IMR-90 (cell line): Measurements from ENCODE around the gene PRODH2. TPM values are rescaled to one million over a fixed set of nuclear protein-coding genes. Genes with fewer than 3 reads are reported as not detected.
A peak's percentile ranks its signal among the peaks of the same experiment; 100 is the strongest.

Source experiments
- ATAC-seq: fragments of 200-7000 bp; cut with Tn5 transposase; 2 replicates; pipeline ENCODE4 v1.9.1; 2020; ENCODE audit warnings: low read depth, mild to moderate bottlenecking, moderate library complexity
- BruUV-seq: library from RNA; stranded (reverse); fragments of 400-500 nt; replicated peaks from 2 replicates; lab custom pipeline; 2021; lab: Mats Ljungman, UMichigan
- CTCF ChIA-PET: fragments of 300-600 bp; formaldehyde crosslinking; extraction: SDS; loops from one replicate; lab custom pipeline; 2021; ENCODE audit warnings: antibody characterized with exemption; lab: Yijun Ruan, JAX
- POLR2A ChIA-PET: fragments of 300-600 bp; sonication (Branson Sonifier 250); formaldehyde crosslinking; loops from one replicate; lab custom pipeline; 2022; ENCODE audit warnings: antibody characterized with exemption; ENCODE audit not compliant: unreplicated experiment; lab: Charles Lee
- DNase-seq: peaks from one replicate; pipeline ENCODE4 v3.0.0; 2013
- H2AFZ ChIP-seq: replicated peaks from 2 replicates; pipeline ENCODE3; 2013; ENCODE audit warnings: low read length, mild to moderate bottlenecking; ENCODE audit not compliant: poor library complexity
- H2AK5ac ChIP-seq: 2 replicates; pipeline ENCODE4 v1.6.1; 2013; ENCODE audit warnings: low read depth, low read length, inconsistent platforms
- H2AK9ac ChIP-seq: replicated peaks from 2 replicates; pipeline ENCODE3; 2013; ENCODE audit warnings: mild to moderate bottlenecking, low read depth, low read length, moderate library complexity; ENCODE audit not compliant: poor library complexity
- H2BK120ac ChIP-seq: 2 replicates; pipeline ENCODE4 v1.6.1; 2013; ENCODE audit warnings: low read depth, low read length, inconsistent platforms
- H2BK15ac ChIP-seq: 3 replicates; pipeline ENCODE4 v1.6.1; 2013; ENCODE audit warnings: low read depth, low read length, inconsistent platforms
- H2BK20ac ChIP-seq: 2 replicates; pipeline ENCODE4 v1.6.1; 2013; ENCODE audit warnings: low read depth, mild to moderate bottlenecking, inconsistent platforms, low read length, moderate library complexity
- H2BK5ac ChIP-seq: 2 replicates; pipeline ENCODE4 v1.6.1; 2013; ENCODE audit warnings: mild to moderate bottlenecking, low read depth, low read length, inconsistent platforms; ENCODE audit not compliant: poor library complexity, severe bottlenecking
- H3K14ac ChIP-seq: replicated peaks from 2 replicates; pipeline ENCODE4 v1.6.1; 2013; ENCODE audit warnings: low read depth, low read length, inconsistent platforms
- H3K18ac ChIP-seq: 2 replicates; pipeline ENCODE4 v1.6.1; 2013; ENCODE audit warnings: low read depth, low read length, control low read depth
- H3K23ac ChIP-seq: 2 replicates; pipeline ENCODE4 v1.6.1; 2013; ENCODE audit warnings: low read depth, low read length, inconsistent platforms
- H3K27ac ChIP-seq: 2 replicates; pipeline ENCODE4 v1.5.1; 2013; ENCODE audit warnings: mild to moderate bottlenecking, control low read depth, low read length; ENCODE audit not compliant: insufficient read depth
- H3K27me3 ChIP-seq: 2 replicates; pipeline ENCODE4 v1.6.1; 2013; ENCODE audit warnings: low read length; ENCODE audit not compliant: control insufficient read depth, insufficient read depth
- H3K36me3 ChIP-seq: 2 replicates; pipeline ENCODE4 v1.6.1; 2013; ENCODE audit warnings: low read length, mixed read lengths; ENCODE audit not compliant: control insufficient read depth, insufficient read depth
- H3K4ac ChIP-seq: 2 replicates; pipeline ENCODE4 v1.6.1; 2013; ENCODE audit warnings: low read depth, low read length, inconsistent platforms
- H3K4me1 ChIP-seq: 2 replicates; pipeline ENCODE4 v1.6.1; 2013; ENCODE audit warnings: low read length, mixed read lengths; ENCODE audit not compliant: control insufficient read depth, insufficient read depth
- H3K4me2 ChIP-seq: 2 replicates; pipeline ENCODE4 v1.6.1; 2013; ENCODE audit warnings: low read depth, mild to moderate bottlenecking, control low read depth, low read length, moderate library complexity
- H3K4me3 ChIP-seq: 2 replicates; pipeline ENCODE4 v1.5.1; 2013; ENCODE audit warnings: low read depth, mild to moderate bottlenecking, control low read depth, low read length, moderate library complexity; ENCODE audit not compliant: insufficient read depth
- H3K56ac ChIP-seq: 2 replicates; pipeline ENCODE4 v1.6.1; 2013; ENCODE audit warnings: low read length, inconsistent platforms; ENCODE audit not compliant: insufficient read depth; ENCODE audit errors: extremely low read depth
- H3K79me1 ChIP-seq, 2 experiments: 2 replicates each; pipeline ENCODE4 v1.6.1; 2013; ENCODE audit warnings: low read length in 2 of 2, inconsistent platforms in 1 of 2, low read depth in 1 of 2
- H3K9ac ChIP-seq: 2 replicates; pipeline ENCODE4 v1.6.1; 2013; ENCODE audit warnings: low read depth, low read length, control low read depth
- H3K9me1 ChIP-seq: 2 replicates; pipeline ENCODE4 v1.6.1; 2013; ENCODE audit warnings: low read length, inconsistent platforms; ENCODE audit not compliant: insufficient read depth
- H3K9me3 ChIP-seq: 2 replicates; pipeline ENCODE4 v1.6.1; 2013; ENCODE audit warnings: low read length; ENCODE audit not compliant: control insufficient read depth, insufficient read depth
- H4K20me1 ChIP-seq: 2 replicates; pipeline ENCODE4 v1.6.1; 2013; ENCODE audit warnings: low read length, inconsistent platforms; ENCODE audit not compliant: insufficient read depth
- H4K5ac ChIP-seq: 2 replicates; pipeline ENCODE4 v1.6.1; 2013; ENCODE audit warnings: mild to moderate bottlenecking, low read depth, low read length, control low read depth
- H4K8ac ChIP-seq, 2 experiments: 2 replicates each; pipeline ENCODE4 v1.6.1; 2013; ENCODE audit warnings: low read depth in 2 of 2, low read length in 2 of 2, control low read depth in 1 of 2, inconsistent platforms in 1 of 2
- H4K91ac ChIP-seq: 2 replicates; pipeline ENCODE4 v1.6.1; 2013; ENCODE audit warnings: low read depth, low read length, inconsistent platforms; ENCODE audit not compliant: insufficient read depth
- CHD1 ChIP-seq: IDR thresholded peaks from 2 replicates; pipeline ENCODE4 v1.6.1; 2012; ENCODE audit warnings: low read depth, low read length, improper control_type of control experiment
- NFE2L2 ChIP-seq: fragments of 150-350 bp; IDR thresholded peaks from 2 replicates; pipeline ENCODE4 v1.6.1; 2016; ENCODE audit warnings: low read depth, mild to moderate bottlenecking, low read length
- POLR2A ChIP-seq: IDR thresholded peaks from 2 replicates; pipeline ENCODE4 v1.6.1; 2012; ENCODE audit warnings: mild to moderate bottlenecking, low read depth, low read length
- RCOR1 ChIP-seq: IDR thresholded peaks from 2 replicates; pipeline ENCODE4 v1.6.1; 2012; ENCODE audit warnings: mild to moderate bottlenecking, low read length, improper control_type of control experiment; ENCODE audit not compliant: insufficient replicate concordance
- SMC3 ChIP-seq: fragments of 150-350 bp; IDR thresholded peaks from 2 replicates; pipeline ENCODE4 v1.6.1; 2016; ENCODE audit warnings: low read depth, mild to moderate bottlenecking, antibody characterized with exemption, low read length, moderate library complexity
- USF2 ChIP-seq: fragments of 150-350 bp; IDR thresholded peaks from 2 replicates; pipeline ENCODE4 v1.6.1; 2017; ENCODE audit warnings: mild to moderate bottlenecking, antibody characterized with exemption, low read length, low read depth
- WGBS, 2 experiments: methylation state at CpG; one replicate each; pipeline versions ENCODE4 v1.1.5 to v1.1.7; 2013; ENCODE audit warnings: missing lambda C conversion rate in 2 of 2; ENCODE audit not compliant: insufficient read length in 1 of 2; ENCODE audit errors: extremely low coverage in 2 of 2; 5-methylcytosine and 5-hydroxymethylcytosine counted together
- dilution Hi-C: fragments of 300-500 bp; cut with HindIII; formaldehyde crosslinking; loops from one replicate; pipeline ENCODE4 v1.14.3; 2018; ENCODE audit warnings: low sequenced_read_pairs; ENCODE audit not compliant: unreplicated experiment
- in situ Hi-C: fragments of 300-500 bp; cut with MboI; formaldehyde crosslinking; loops from 3 replicates; pipeline ENCODE4 v1.14.3; 2019; ENCODE audit warnings: low sequenced_read_pairs, inconsistent platforms, mixed read lengths
- intact Hi-C: fragments of 100-400 bp; cut with micrococcal nuclease; formaldehyde crosslinking; loops from 2 replicates; pipeline ENCODE4 v1.10.0; 2022
- polyA plus RNA-seq, 3 experiments: library from polyadenylated mRNA; depleted of rRNA; stranded (reverse); fragments of >200 nt; gene quantifications; 2 replicates each; pipeline ENCODE4 v1.2.3, GENCODE V29; 2012; ENCODE audit warnings: low replicate concordance in 1 of 3
- total RNA-seq: library from RNA; depleted of rRNA; stranded (reverse); fragments of >200 nt; gene quantifications from 2 replicates; pipeline ENCODE4 v1.2.3, GENCODE V29; 2012

PRODH2 gene
- total and polyA plus RNA-seq, 2 of the 4 experiments (the other 2 are of a cell fraction), result not detected

GRCh38 chr19:35756377-35757230 lies 56.0 kb downstream of the PRODH2 start, which contains the start of gene HSPB6:
HSPB6 (minus strand) TSS chr19:35757029; CDS start chr19:35757008, 21 bp downstream.
- dilution Hi-C loops, result no loop called here
- H3K9ac ChIP-seq, result peak within 1 kb of the TSS; percentile 90
- peak within 1 kb of the TSS; percentile 78 to 94 for H4K8ac ChIP-seq
- peak within 1 kb of the TSS; percentile 96 for H2BK5ac ChIP-seq
- peak within 1 kb of the TSS; percentile 97 for H3K27ac ChIP-seq
- ChIA-PET CTCF (interaction anchor here (0.6 kb wide), 1 partner anchor 175 kb away, joined by 3 read pairs; no protein-coding TSS in a partner anchor), POLR2A (interaction anchor here (0.6 to 1.0 kb wide), 2 partner anchors 9 to 488 kb away, joined by 4 to 5 read pairs; partner anchors contain the start of gene LIN37)
- peak within 1 kb of the TSS; percentile 59; the same call in 1 of the 3 replicates for H2BK15ac ChIP-seq
- peak; percentile 26 for ATAC-seq
- peak within 1 kb of the TSS; percentile 84 for H3K56ac ChIP-seq
- peak within 1 kb of the TSS; percentile 43; the same call in 1 of the 2 replicates for H2BK20ac ChIP-seq
- H2AK5ac ChIP-seq, result peak within 1 kb of the TSS; percentile 91
- peak within 1 kb of the TSS; percentile 50 for H3K4me3 ChIP-seq
- peaks cover 13% of the 10 kb centered on the region for H3K4me1 ChIP-seq
- DNase-seq, result peak; percentile 72
- no TSS peak for BruUV-seq
- intact Hi-C loops, result loop anchor here (5.0 kb wide), 1 partner anchor 176 kb away; no protein-coding TSS in a partner anchor
- peaks cover 20% of the 10 kb centered on the region; the same call in 1 of the 2 replicates for H3K9me1 ChIP-seq
- peak within 1 kb of the TSS; percentile 96 for H2AFZ ChIP-seq
- peak within 1 kb of the TSS; percentile 94 for H3K23ac ChIP-seq
- H2BK120ac ChIP-seq, result peak within 1 kb of the TSS; percentile 92
- H3K18ac ChIP-seq, result peak within 1 kb of the TSS; percentile 74
- peak within 1 kb of the TSS; percentile 92 for H4K91ac ChIP-seq
- WGBS, 2 experiments, result 5% methylated on average over 24 of the region's 52 CpGs; no CpG with 5 or more reads in 1 of the 2 experiments
- peaks cover 33% of the 10 kb centered on the region for H3K36me3 ChIP-seq
- in situ Hi-C loops, result no loop called here
- peaks cover 35 to 68% of the 10 kb centered on the region in 2 experiments for H3K79me1 ChIP-seq
- peak within 1 kb of the TSS; percentile 89 for H4K5ac ChIP-seq
- peak within 1 kb of the TSS; percentile 91 for H3K4ac ChIP-seq
- peaks cover 6% of the 10 kb centered on the region; the same call in 1 of the 2 replicates for H4K20me1 ChIP-seq
- TF ChIP-seq USF2 (no peak), RCOR1 (no peak), CHD1 (no peak), NFE2L2 (peak; percentile 39), SMC3 (no peak), POLR2A (peak; percentile 87)
- no peaks in the 10 kb centered on the region for H3K27me3 ChIP-seq
- no peaks in the 10 kb centered on the region for H3K9me3 ChIP-seq
- peak within 1 kb of the TSS; percentile 88 for H3K14ac ChIP-seq
- H2AK9ac ChIP-seq, result peak within 1 kb of the TSS; percentile 95
- H3K4me2 ChIP-seq, result peak within 1 kb of the TSS; percentile 93
